ENCODE measurements around the gene ANGPTL2.

- TF ChIP-seq CTCF (IDR thresholded peaks at IDR 0.05; ENCODE audit: borderline replicate concordance, extremely low read depth, low read length, poor library complexity, severe bottlenecking) (no peak), EZH2 (IDR thresholded peaks at IDR 0.05; ENCODE audit: borderline replicate concordance, low read depth, low read length, severe bottlenecking) (no peak)
These were observed 22.8 kb downstream of the ANGPTL2 start for GRCh38 chr9:127099664-127100063.

Data from DND-41 (cell line).